GM12878 (cell line): ENCODE results near the gene WDR64. TPM values are rescaled to one million over a fixed set of nuclear protein-coding genes. Genes with fewer than 3 reads are reported as not detected.

Source experiments
- ATAC-seq: fragments of 200-7000 bp; cut with Tn5 transposase; 3 replicates; pipeline ENCODE4 v1.9.1; 2020; ENCODE audit warnings: mild to moderate bottlenecking, moderate library complexity
- BruUV-seq: library from RNA; stranded (reverse); fragments of 400-500 nt; replicated peaks from 2 replicates; lab custom pipeline; 2021; lab: Mats Ljungman, UMichigan
- CTCF ChIA-PET: fragments of 300-600 bp; sonication (Branson Sonifier 250); formaldehyde crosslinking; extraction: SDS; loops from one replicate; lab custom pipeline; 2021; ENCODE audit warnings: inconsistent platforms; lab: Yijun Ruan, JAX
- POLR2A ChIA-PET: fragments of 350-600 bp; formaldehyde crosslinking; extraction: SDS; loops from one replicate; lab custom pipeline; 2021; ENCODE audit warnings: inconsistent platforms; lab: Charles Lee
- RAD21 ChIA-PET: fragments of 300-600 bp; sonication (Branson Sonifier 250); formaldehyde crosslinking; loops from one replicate; lab custom pipeline; 2023; ENCODE audit warnings: antibody characterized with exemption; ENCODE audit not compliant: unreplicated experiment; lab: Charles Lee
- SMC1A ChIA-PET: fragments of 300-600 bp; sonication (Branson Sonifier 250); formaldehyde crosslinking; loops from one replicate; lab custom pipeline; 2023; ENCODE audit not compliant: unreplicated experiment, uncharacterized antibody; lab: Charles Lee
- DNase-seq: peaks from one replicate; pipeline ENCODE4 v3.0.0-alpha.2; 2011; ENCODE audit warnings: low read depth, low spot score
- FAIRE-seq: peaks from 3 replicates; lab custom pipeline; 2011; peaks lifted over from hg19 to GRCh38; lab: Jason Lieb, UNC
- H2AFZ ChIP-seq: 2 replicates; pipeline ENCODE4 v1.6.0; 2011; ENCODE audit warnings: low read depth, low read length, control low read depth; ENCODE audit not compliant: control insufficient read depth
- H3K27ac ChIP-seq: 2 replicates; pipeline ENCODE4 v1.5.1; 2011; ENCODE audit warnings: control low read depth; ENCODE audit not compliant: control insufficient read depth, insufficient read depth
- H3K27me3 ChIP-seq, 2 experiments: replicated peaks in 1 of 2; 2 replicates each; pipeline versions ENCODE4 v1.6.0 to v1.6.1; 2011; ENCODE audit warnings: low read length in 1 of 2; ENCODE audit not compliant: control insufficient read depth in 2 of 2, insufficient read depth in 2 of 2
- H3K36me3 ChIP-seq, 2 experiments: 2 replicates each; pipeline ENCODE4 v1.5.1; 2011; ENCODE audit warnings: low read length in 1 of 2; ENCODE audit not compliant: control insufficient read depth in 2 of 2, insufficient read depth in 2 of 2
- H3K4me1 ChIP-seq: 2 replicates; pipeline ENCODE4 v1.6.1; 2011; ENCODE audit warnings: mild to moderate bottlenecking, low read length, moderate library complexity, mixed read lengths; ENCODE audit not compliant: control insufficient read depth, insufficient read depth
- H3K4me2 ChIP-seq: 2 replicates; pipeline ENCODE4 v1.6.0; 2011; ENCODE audit warnings: control low read depth; ENCODE audit not compliant: control insufficient read depth, insufficient read depth
- H3K4me3 ChIP-seq: fragments of 200-600 bp; sonication (generic); 2 replicates; pipeline ENCODE4 v1.5.1; 2016
- H3K79me2 ChIP-seq: 2 replicates; pipeline ENCODE4 v1.6.0; 2011; ENCODE audit warnings: low read length; ENCODE audit not compliant: control insufficient read depth, insufficient read depth
- H3K9ac ChIP-seq: 2 replicates; pipeline ENCODE4 v1.8.0; 2011; ENCODE audit warnings: low read length, control low read depth, mixed read lengths; ENCODE audit not compliant: control insufficient read depth, insufficient read depth
- H3K9me3 ChIP-seq: replicated peaks from 3 replicates; pipeline ENCODE4 v1.5.1; 2011; ENCODE audit warnings: mild to moderate bottlenecking, low read length; ENCODE audit not compliant: control insufficient read depth, insufficient read depth
- H4K20me1 ChIP-seq: 2 replicates; pipeline ENCODE4 v1.6.0; 2011; ENCODE audit not compliant: control insufficient read depth, insufficient read depth
- CEBPB ChIP-seq, 2 experiments: fragments of 150-350 bp in 1 of 2; IDR thresholded peaks; 2 replicates each; pipeline ENCODE4 v1.6.1; 2012 to 2014; ENCODE audit warnings: low read depth in 2 of 2, low read length in 2 of 2, borderline replicate concordance in 1 of 2, inconsistent platforms in 1 of 2
- MEF2B ChIP-seq: fragments of 450-650 bp; IDR thresholded peaks from 2 replicates; pipeline ENCODE4 v1.6.1; 2018; ENCODE audit warnings: mild to moderate bottlenecking, moderate library complexity; ENCODE audit not compliant: partially characterized antibody, poor library complexity, severe bottlenecking
- NFYA ChIP-seq: IDR thresholded peaks from 2 replicates; pipeline ENCODE4 v1.6.1; 2011; ENCODE audit warnings: low read depth, mild to moderate bottlenecking, low read length, improper control_type of control experiment, borderline replicate concordance
- SIN3A ChIP-seq: IDR thresholded peaks from 2 replicates; pipeline ENCODE4 v1.6.1; 2012; ENCODE audit warnings: low read depth, low read length, improper control_type of control experiment
- SUZ12 ChIP-seq: fragments of 200-600 bp; sonication (generic); IDR thresholded peaks from one replicate; pipeline ENCODE4 v1.6.1; 2018; ENCODE audit warnings: antibody characterized with exemption, mild to moderate bottlenecking; ENCODE audit not compliant: unreplicated experiment
- TCF3 ChIP-seq: IDR thresholded peaks from 2 replicates; pipeline ENCODE4 v1.6.1; 2012; ENCODE audit warnings: low read depth, mild to moderate bottlenecking, low read length, borderline replicate concordance; ENCODE audit not compliant: insufficient read depth
- WRNIP1 ChIP-seq: IDR thresholded peaks from 2 replicates; pipeline ENCODE4 v1.6.1; 2011; ENCODE audit warnings: low read depth, low read length, improper control_type of control experiment, borderline replicate concordance
- ZBTB4 ChIP-seq: fragments of 450-650 bp; formaldehyde crosslinking; IDR thresholded peaks from 2 replicates; pipeline ENCODE4 v1.4.0; 2022; ENCODE audit warnings: mild to moderate bottlenecking, moderate library complexity
- WGBS: methylation state at CpG from one replicate; pipeline ENCODE4 v1.1.6; 2016; ENCODE audit warnings: low lambda C conversion rate; ENCODE audit not compliant: insufficient replicate concordance, insufficient coverage; ENCODE audit errors: missing lambda C conversion rate; 5-methylcytosine and 5-hydroxymethylcytosine counted together
- in situ Hi-C: fragments of 300-500 bp; cut with MboI; formaldehyde crosslinking; loops from 9 replicates; pipeline ENCODE4 v1.14.3; 2018; ENCODE audit warnings: mixed read lengths
- intact Hi-C: fragments of 100-400 bp; cut with micrococcal nuclease; formaldehyde crosslinking; loops from one replicate; pipeline ENCODE4 v1.14.2; 2022; ENCODE audit not compliant: unreplicated experiment
- polyA plus RNA-seq, 11 experiments: library from polyadenylated mRNA; depleted of rRNA in 4 of 11; unstranded in 6 of 11; stranded (reverse) in 5 of 11; fragments of >200 nt; fragmentation: Nextera tagmentation in 4 of 11; fragmentation: Illumina TruSeq in 1 of 11; extraction: Ambion mirVana in 4 of 11; extraction: Trizol in 1 of 11; gene quantifications; 1 replicate in 1 of 11; 2 replicates in 10 of 11; pipeline versions ENCODE4 v1.2.1 to v1.2.3, GENCODE V29; 2011 to 2016; ENCODE audit warnings: inconsistent platforms in 2 of 11, missing spikeins in 2 of 11, low read depth in 1 of 11
- total RNA-seq, 4 experiments: library from RNA; depleted of rRNA in 3 of 4; stranded (reverse); fragments of >200 nt in 3 of 4; fragmentation: Illumina TruSeq in 1 of 4; extraction: Trizol in 1 of 4; gene quantifications; 2 replicates each; pipeline versions ENCODE4 v1.2.1 to v1.2.3, GENCODE V29; 2013 to 2021
- TF ChIP-seq, protein P1 (sequence below): IDR thresholded peaks from 2 replicates; pipeline ENCODE4 v1.6.1; 2012; ENCODE audit warnings: low read depth, low read length, improper control_type of control experiment
- TF ChIP-seq, protein P2 (sequence below): fragments of 450-650 bp; conservative IDR thresholded peaks from 2 replicates; pipeline ENCODE4 v1.6.1; 2017; ENCODE audit warnings: mild to moderate bottlenecking, moderate library complexity

The WDR64 gene
- total and polyA plus RNA-seq, 10 of the 15 experiments (the other 5 are each of a cell fraction or from before 2014, with no cell fraction given), result 0.01 TPM; not detected in 9

DNA sequence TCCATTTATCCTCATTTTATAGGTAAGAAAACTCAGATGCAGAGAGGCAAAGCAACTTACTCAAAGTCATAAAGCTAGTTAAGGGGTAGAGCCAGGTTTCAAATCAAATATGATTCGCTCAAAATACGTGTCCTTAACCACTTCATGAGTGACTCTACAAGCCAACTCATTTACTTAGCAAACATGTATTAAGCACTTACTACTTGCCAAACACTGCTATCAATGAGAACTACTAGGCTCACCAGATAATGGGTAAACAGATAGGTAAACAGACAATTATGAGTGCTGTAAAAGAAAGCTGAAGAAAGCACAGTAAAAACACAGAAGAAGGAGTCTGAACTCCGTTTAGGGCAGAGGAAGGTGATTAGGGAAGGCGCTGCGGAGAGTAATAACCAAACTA is 65.9 kb downstream of the WDR64 start:
- ChIA-PET POLR2A (no interaction called here), SMC1A (interaction anchor here (1.0 kb wide), 2 partner anchors 12 to 96 kb away, joined by 3 read pairs; no protein-coding TSS in a partner anchor), CTCF (interaction anchor here (1.1 kb wide), 1 partner anchor 106 kb away, joined by 3 read pairs; no protein-coding TSS in a partner anchor), RAD21 (no interaction called here)
- no peaks in the 10 kb centered on the region for H4K20me1 ChIP-seq
- WGBS, result 22% methylated on average over 5 of the region's 5 CpGs
- TF ChIP-seq SUZ12, result no peak
- TF ChIP-seq TCF3, result no peak
- TF ChIP-seq, protein P1, sequence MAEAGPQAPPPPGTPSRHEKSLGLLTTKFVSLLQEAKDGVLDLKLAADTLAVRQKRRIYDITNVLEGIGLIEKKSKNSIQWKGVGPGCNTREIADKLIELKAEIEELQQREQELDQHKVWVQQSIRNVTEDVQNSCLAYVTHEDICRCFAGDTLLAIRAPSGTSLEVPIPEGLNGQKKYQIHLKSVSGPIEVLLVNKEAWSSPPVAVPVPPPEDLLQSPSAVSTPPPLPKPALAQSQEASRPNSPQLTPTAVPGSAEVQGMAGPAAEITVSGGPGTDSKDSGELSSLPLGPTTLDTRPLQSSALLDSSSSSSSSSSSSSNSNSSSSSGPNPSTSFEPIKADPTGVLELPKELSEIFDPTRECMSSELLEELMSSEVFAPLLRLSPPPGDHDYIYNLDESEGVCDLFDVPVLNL, result no peak
- no peak for TF ChIP-seq CEBPB (IDR thresholded peaks at IDR 0.05; ENCODE audit: borderline replicate concordance in 1 of 2, low read depth in 2 of 2, low read length in 2 of 2)
- intact Hi-C loops (no loop called here), in situ Hi-C loops (no loop called here)
- H3K27ac ChIP-seq, result no peak overlapping the region
- no peak for DNase-seq
- H3K9me3 ChIP-seq, result no peaks in the 10 kb centered on the region
- no peak for ATAC-seq
- no TSS peak for BruUV-seq
- H3K27me3 ChIP-seq, result no peaks in the 10 kb centered on the region
- H3K9ac ChIP-seq, result no peak overlapping the region
- no peaks in the 10 kb centered on the region for H3K36me3 ChIP-seq
- H3K4me2 ChIP-seq, result no peak overlapping the region
- no peaks in the 10 kb centered on the region for H3K4me1 ChIP-seq
- no peak overlapping the region for H3K4me3 ChIP-seq
- no peaks in the 10 kb centered on the region for H3K79me2 ChIP-seq
- no peak for FAIRE-seq
- no peak overlapping the region for H2AFZ ChIP-seq

DNA sequence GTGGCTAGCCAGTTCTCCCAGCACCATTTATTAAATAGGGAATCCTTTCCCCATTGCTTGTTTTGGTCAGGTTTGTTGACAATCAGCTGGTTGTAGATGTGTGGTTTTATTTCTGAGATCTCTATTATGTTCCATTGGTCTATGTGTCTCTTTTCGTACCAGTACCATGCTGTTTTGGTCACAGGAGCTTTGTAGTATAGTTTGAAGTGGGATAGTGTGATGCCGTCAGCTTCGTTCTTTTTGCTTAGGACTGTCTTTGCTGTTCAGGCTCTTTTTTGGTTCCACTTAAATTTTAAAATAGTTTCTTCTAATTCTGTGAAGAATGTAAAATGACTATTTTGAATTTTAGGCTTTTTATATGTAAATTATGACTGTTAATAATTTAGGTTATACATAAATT is 68.9 kb downstream of the WDR64 start:
- H3K4me2 ChIP-seq, result no peak overlapping the region
- no peaks in the 10 kb centered on the region for H3K79me2 ChIP-seq
- H3K27ac ChIP-seq, result no peak overlapping the region
- intact Hi-C loops (no loop called here), in situ Hi-C loops (no loop called here)
- ATAC-seq (no peak), DNase-seq (no peak), FAIRE-seq (no peak)
- no peak overlapping the region for H3K9ac ChIP-seq
- H3K27me3 ChIP-seq, result no peaks in the 10 kb centered on the region
- ChIA-PET POLR2A (no interaction called here), RAD21 (no interaction called here), CTCF (no interaction called here), SMC1A (interaction anchor here (0.7 kb wide), 1 partner anchor 91 kb away, joined by 3 read pairs; no protein-coding TSS in a partner anchor)
- H2AFZ ChIP-seq, result no peak overlapping the region
- no peaks in the 10 kb centered on the region for H3K9me3 ChIP-seq
- no peaks in the 10 kb centered on the region for H3K4me1 ChIP-seq
- no peaks in the 10 kb centered on the region for H3K36me3 ChIP-seq
- BruUV-seq, result no TSS peak
- no peaks in the 10 kb centered on the region for H4K20me1 ChIP-seq
- WGBS, result 63% methylated on average over 3 of the region's 3 CpGs
- H3K4me3 ChIP-seq, result no peak overlapping the region
- no peak for TF ChIP-seq ZBTB4 (CRISPR knock-in tag)
- TF ChIP-seq, protein P2, sequence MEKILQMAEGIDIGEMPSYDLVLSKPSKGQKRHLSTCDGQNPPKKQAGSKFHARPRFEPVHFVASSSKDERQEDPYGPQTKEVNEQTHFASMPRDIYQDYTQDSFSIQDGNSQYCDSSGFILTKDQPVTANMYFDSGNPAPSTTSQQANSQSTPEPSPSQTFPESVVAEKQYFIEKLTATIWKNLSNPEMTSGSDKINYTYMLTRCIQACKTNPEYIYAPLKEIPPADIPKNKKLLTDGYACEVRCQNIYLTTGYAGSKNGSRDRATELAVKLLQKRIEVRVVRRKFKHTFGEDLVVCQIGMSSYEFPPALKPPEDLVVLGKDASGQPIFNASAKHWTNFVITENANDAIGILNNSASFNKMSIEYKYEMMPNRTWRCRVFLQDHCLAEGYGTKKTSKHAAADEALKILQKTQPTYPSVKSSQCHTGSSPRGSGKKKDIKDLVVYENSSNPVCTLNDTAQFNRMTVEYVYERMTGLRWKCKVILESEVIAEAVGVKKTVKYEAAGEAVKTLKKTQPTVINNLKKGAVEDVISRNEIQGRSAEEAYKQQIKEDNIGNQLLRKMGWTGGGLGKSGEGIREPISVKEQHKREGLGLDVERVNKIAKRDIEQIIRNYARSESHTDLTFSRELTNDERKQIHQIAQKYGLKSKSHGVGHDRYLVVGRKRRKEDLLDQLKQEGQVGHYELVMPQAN, result no peak
- no peak for TF ChIP-seq WRNIP1
- TF ChIP-seq NFYA, result no peak
- TF ChIP-seq SIN3A, result no peak
- TF ChIP-seq MEF2B, result no peak
